GM12878 (cell line): ENCODE data around the gene RASA1. TPM values are rescaled to one million over a fixed set of nuclear protein-coding genes. Genes with fewer than 3 reads are reported as not detected.

Experiments
- ASH2L ChIP-seq: fragments of 300-600, 200-600 bp; sonication (generic); IDR thresholded peaks from 2 replicates; pipeline ENCODE4 v1.6.1; 2017; ENCODE audit warnings: low read depth, mild to moderate bottlenecking, borderline replicate concordance
- CBX5 ChIP-seq: sonication (generic); IDR thresholded peaks from 2 replicates; pipeline ENCODE4 v1.6.1; 2016; ENCODE audit warnings: low read depth, moderate library complexity, mild to moderate bottlenecking, inconsistent platforms
- CHD4 ChIP-seq: fragments of 200-600 bp; sonication (generic); IDR thresholded peaks from 2 replicates; pipeline ENCODE4 v1.6.1; 2016; ENCODE audit warnings: mild to moderate bottlenecking
- GATAD2B ChIP-seq: fragments of 450-650 bp; conservative IDR thresholded peaks from 2 replicates; pipeline ENCODE4 v1.6.1; 2017; ENCODE audit warnings: low read depth, mild to moderate bottlenecking, moderate library complexity
- HDAC6 ChIP-seq: fragments of 200-600 bp; sonication (generic); IDR thresholded peaks from one replicate; pipeline ENCODE4 v1.8.0; 2017; ENCODE audit warnings: antibody characterized with exemption; ENCODE audit not compliant: unreplicated experiment
- IRF3 ChIP-seq: fragments of 450-650 bp; IDR thresholded peaks from 2 replicates; pipeline ENCODE4 v1.6.1; 2014; ENCODE audit warnings: mild to moderate bottlenecking
- KLF5 ChIP-seq: fragments of 450-650 bp; IDR thresholded peaks from 2 replicates; pipeline ENCODE4 v1.6.1; 2014; ENCODE audit warnings: mild to moderate bottlenecking; ENCODE audit not compliant: partially characterized antibody
- MXI1 ChIP-seq: fragments of 150-350 bp; IDR thresholded peaks from 2 replicates; pipeline ENCODE4 v1.6.1; 2011; ENCODE audit warnings: low read depth, mild to moderate bottlenecking, inconsistent platforms, low read length, improper control_type of control experiment
- MYB ChIP-seq: fragments of 150-350 bp; IDR thresholded peaks from 2 replicates; pipeline ENCODE4 v1.6.1; 2014; ENCODE audit warnings: mild to moderate bottlenecking, low read depth, low read length, borderline replicate concordance
- PAX5 ChIP-seq: IDR thresholded peaks from 2 replicates; pipeline ENCODE4 v1.6.1; 2011; ENCODE audit warnings: low read depth, low read length, borderline replicate concordance
- POLR2AphosphoS2 ChIP-seq: IDR thresholded peaks from 2 replicates; pipeline ENCODE4 v1.6.1; 2011; ENCODE audit warnings: low read depth, mild to moderate bottlenecking, low read length, improper control_type of control experiment, moderate library complexity
- RBBP5 ChIP-seq: fragments of 200-600 bp; sonication (generic); conservative IDR thresholded peaks from 2 replicates; pipeline ENCODE4 v1.6.1; 2016
- RFX5 ChIP-seq: IDR thresholded peaks from 2 replicates; pipeline ENCODE4 v1.6.1; 2011; ENCODE audit warnings: low read depth, low read length, improper control_type of control experiment
- SMARCA5 ChIP-seq: fragments of 450-650 bp; IDR thresholded peaks from 2 replicates; pipeline ENCODE4 v1.6.1; 2017; ENCODE audit warnings: mild to moderate bottlenecking
- SREBF1 ChIP-seq: IDR thresholded peaks from 2 replicates; pipeline ENCODE4 v1.6.1; 2012; ENCODE audit warnings: mild to moderate bottlenecking, low read length
- polyA plus RNA-seq, 11 experiments: library from polyadenylated mRNA; depleted of rRNA in 4 of 11; unstranded in 6 of 11; stranded (reverse) in 5 of 11; fragments of >200 nt; fragmentation: Nextera tagmentation in 4 of 11; fragmentation: Illumina TruSeq in 1 of 11; extraction: Ambion mirVana in 4 of 11; extraction: Trizol in 1 of 11; gene quantifications; 1 replicate in 1 of 11; 2 replicates in 10 of 11; pipeline versions ENCODE4 v1.2.1 to v1.2.3, GENCODE V29; 2011 to 2016; ENCODE audit warnings: inconsistent platforms in 2 of 11, missing spikeins in 2 of 11, low read depth in 1 of 11
- total RNA-seq, 4 experiments: library from RNA; depleted of rRNA in 3 of 4; stranded (reverse); fragments of >200 nt in 3 of 4; fragmentation: Illumina TruSeq in 1 of 4; extraction: Trizol in 1 of 4; gene quantifications; 2 replicates each; pipeline versions ENCODE4 v1.2.1 to v1.2.3, GENCODE V29; 2013 to 2021
- TF ChIP-seq, protein P1 (sequence below): IDR thresholded peaks from 2 replicates; pipeline ENCODE4 v1.6.1; 2012; ENCODE audit warnings: low read depth, low read length, improper control_type of control experiment
- TF ChIP-seq, protein P2 (sequence below): fragments of 450-650 bp; IDR thresholded peaks from 2 replicates; pipeline ENCODE4 v1.6.1; 2017; ENCODE audit warnings: mild to moderate bottlenecking, low read depth, inconsistent platforms; ENCODE audit not compliant: poor library complexity, severe bottlenecking
- TF ChIP-seq, protein P3 (sequence below): IDR thresholded peaks from 2 replicates; pipeline ENCODE4 v1.6.1; 2011; ENCODE audit warnings: mild to moderate bottlenecking, low read depth, low read length, moderate library complexity; ENCODE audit not compliant: insufficient replicate concordance
- TF ChIP-seq, protein P4 (sequence below): IDR thresholded peaks from 2 replicates; pipeline ENCODE4 v1.6.1; 2011; ENCODE audit warnings: borderline replicate concordance, low read depth, mild to moderate bottlenecking, moderate library complexity, low read length; ENCODE audit not compliant: insufficient read depth, poor library complexity, severe bottlenecking
- TF ChIP-seq, protein P5 (sequence below): fragments of 450-650 bp; formaldehyde crosslinking; IDR thresholded peaks from 2 replicates; pipeline ENCODE4 v1.4.0; 2022; ENCODE audit warnings: mild to moderate bottlenecking, moderate library complexity

RASA1 gene
- total and polyA plus RNA-seq, 10 of the 15 experiments (the other 5 are each of a cell fraction or from before 2014, with no cell fraction given), result 7.8 to 72.3 (median 21.8) TPM

DNA sequence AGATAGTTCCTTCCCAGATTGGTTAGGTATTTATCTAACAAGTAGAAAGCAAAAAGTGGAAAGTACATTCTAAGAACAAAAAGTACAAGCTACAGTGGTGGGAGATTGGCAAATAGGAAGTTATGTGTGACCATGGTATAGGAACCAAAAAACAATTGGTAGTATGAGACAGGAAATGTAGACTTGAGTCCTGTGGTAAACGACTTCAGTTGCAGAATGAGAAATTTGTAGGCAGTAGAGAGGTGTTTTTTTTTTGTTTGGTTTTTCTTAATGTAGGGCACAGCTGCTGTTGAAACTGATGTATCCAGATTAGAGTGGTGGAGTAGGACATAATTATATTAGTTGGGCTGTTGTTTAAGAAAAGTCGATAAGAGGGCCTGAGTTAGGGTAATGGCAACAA is 73.0 kb downstream of the RASA1 start (continued):
- no peak for TF ChIP-seq IRF3
- no peak for TF ChIP-seq SREBF1
- TF ChIP-seq RBBP5, result no peak
- peak; percentile 75; the same call in 1 of the 2 replicates for TF ChIP-seq PAX5
- no peak for TF ChIP-seq MYB
- no peak for TF ChIP-seq MXI1
- no peak for TF ChIP-seq CHD4
- no peak for TF ChIP-seq GATAD2B
- no peak for TF ChIP-seq POLR2AphosphoS2
- TF ChIP-seq, protein P1, sequence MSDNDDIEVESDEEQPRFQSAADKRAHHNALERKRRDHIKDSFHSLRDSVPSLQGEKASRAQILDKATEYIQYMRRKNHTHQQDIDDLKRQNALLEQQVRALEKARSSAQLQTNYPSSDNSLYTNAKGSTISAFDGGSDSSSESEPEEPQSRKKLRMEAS, result no peak
- TF ChIP-seq KLF5, result no peak
- no peak for TF ChIP-seq HDAC6
- no peak for TF ChIP-seq RFX5
- TF ChIP-seq, protein P2, sequence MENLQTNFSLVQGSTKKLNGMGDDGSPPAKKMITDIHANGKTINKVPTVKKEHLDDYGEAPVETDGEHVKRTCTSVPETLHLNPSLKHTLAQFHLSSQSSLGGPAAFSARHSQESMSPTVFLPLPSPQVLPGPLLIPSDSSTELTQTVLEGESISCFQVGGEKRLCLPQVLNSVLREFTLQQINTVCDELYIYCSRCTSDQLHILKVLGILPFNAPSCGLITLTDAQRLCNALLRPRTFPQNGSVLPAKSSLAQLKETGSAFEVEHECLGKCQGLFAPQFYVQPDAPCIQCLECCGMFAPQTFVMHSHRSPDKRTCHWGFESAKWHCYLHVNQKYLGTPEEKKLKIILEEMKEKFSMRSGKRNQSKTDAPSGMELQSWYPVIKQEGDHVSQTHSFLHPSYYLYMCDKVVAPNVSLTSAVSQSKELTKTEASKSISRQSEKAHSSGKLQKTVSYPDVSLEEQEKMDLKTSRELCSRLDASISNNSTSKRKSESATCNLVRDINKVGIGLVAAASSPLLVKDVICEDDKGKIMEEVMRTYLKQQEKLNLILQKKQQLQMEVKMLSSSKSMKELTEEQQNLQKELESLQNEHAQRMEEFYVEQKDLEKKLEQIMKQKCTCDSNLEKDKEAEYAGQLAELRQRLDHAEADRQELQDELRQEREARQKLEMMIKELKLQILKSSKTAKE, result peak; percentile 40
- TF ChIP-seq, protein P3, sequence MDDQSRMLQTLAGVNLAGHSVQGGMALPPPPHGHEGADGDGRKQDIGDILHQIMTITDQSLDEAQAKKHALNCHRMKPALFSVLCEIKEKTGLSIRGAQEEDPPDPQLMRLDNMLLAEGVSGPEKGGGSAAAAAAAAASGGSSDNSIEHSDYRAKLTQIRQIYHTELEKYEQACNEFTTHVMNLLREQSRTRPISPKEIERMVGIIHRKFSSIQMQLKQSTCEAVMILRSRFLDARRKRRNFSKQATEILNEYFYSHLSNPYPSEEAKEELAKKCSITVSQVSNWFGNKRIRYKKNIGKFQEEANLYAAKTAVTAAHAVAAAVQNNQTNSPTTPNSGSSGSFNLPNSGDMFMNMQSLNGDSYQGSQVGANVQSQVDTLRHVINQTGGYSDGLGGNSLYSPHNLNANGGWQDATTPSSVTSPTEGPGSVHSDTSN, result no peak
- TF ChIP-seq, protein P4, sequence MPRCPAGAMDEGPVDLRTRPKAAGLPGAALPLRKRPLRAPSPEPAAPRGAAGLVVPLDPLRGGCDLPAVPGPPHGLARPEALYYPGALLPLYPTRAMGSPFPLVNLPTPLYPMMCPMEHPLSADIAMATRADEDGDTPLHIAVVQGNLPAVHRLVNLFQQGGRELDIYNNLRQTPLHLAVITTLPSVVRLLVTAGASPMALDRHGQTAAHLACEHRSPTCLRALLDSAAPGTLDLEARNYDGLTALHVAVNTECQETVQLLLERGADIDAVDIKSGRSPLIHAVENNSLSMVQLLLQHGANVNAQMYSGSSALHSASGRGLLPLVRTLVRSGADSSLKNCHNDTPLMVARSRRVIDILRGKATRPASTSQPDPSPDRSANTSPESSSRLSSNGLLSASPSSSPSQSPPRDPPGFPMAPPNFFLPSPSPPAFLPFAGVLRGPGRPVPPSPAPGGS, result peak; percentile 77
- 0 out of 2 replicates have a peak, but pooled peaks have one; percentile 76 for TF ChIP-seq CBX5
- TF ChIP-seq SMARCA5, result no peak
- TF ChIP-seq, protein P5, sequence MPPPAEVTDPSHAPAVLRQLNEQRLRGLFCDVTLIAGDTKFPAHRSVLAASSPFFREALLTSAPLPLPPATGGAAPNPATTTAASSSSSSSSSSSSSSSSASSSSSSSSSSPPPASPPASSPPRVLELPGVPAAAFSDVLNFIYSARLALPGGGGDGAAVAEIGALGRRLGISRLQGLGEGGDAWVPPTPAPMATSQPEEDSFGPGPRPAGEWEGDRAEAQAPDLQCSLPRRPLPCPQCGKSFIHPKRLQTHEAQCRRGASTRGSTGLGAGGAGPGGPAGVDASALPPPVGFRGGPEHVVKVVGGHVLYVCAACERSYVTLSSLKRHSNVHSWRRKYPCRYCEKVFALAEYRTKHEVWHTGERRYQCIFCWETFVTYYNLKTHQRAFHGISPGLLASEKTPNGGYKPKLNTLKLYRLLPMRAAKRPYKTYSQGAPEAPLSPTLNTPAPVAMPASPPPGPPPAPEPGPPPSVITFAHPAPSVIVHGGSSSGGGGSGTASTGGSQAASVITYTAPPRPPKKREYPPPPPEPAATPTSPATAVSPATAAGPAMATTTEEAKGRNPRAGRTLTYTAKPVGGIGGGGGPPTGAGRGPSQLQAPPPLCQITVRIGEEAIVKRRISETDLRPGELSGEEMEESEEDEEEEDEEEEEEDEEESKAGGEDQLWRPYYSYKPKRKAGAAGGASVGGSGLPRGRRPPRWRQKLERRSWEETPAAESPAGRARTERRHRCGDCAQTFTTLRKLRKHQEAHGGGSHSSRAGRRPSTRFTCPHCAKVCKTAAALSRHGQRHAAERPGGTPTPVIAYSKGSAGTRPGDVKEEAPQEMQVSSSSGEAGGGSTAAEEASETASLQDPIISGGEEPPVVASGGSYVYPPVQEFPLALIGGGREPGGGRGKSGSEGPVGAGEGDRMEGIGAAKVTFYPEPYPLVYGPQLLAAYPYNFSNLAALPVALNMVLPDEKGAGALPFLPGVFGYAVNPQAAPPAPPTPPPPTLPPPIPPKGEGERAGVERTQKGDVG (CRISPR knock-in tag), result no peak
- no peak for TF ChIP-seq ASH2L
